ENCODE data around the gene C6orf132. TPM values are rescaled to one million over a fixed set of nuclear protein-coding genes. Genes with fewer than 3 reads are reported as not detected.

Gene C6orf132
- total RNA-seq, 2 donors from 2014 or later = 22.1 to 26.0 TPM

GRCh38 chr6:42051268-42051653 lies 91.2 kb downstream of the C6orf132 start:
- peak overlapping the region in 1 of 2 donors; percentile 56 for H3K4me3 ChIP-seq
- WGBS, 2 donors = 3 to 18% methylated on average over 5 to 8 of the region's 8 CpGs
- intact Hi-C loops (cut with DNase I) = no loop called here
- H3K27me3 ChIP-seq = no peaks in the 10 kb centered on the region
- H3K9me3 ChIP-seq = no peaks in the 10 kb centered on the region
- DNase-seq (no peak), ATAC-seq (no peak)
- H3K27ac ChIP-seq = peak overlapping the region in 1 of 4 donors; percentile 96
- H3K4me1 ChIP-seq = peaks cover 49% of the 10 kb centered on the region
- H3K36me3 ChIP-seq (replicated peaks in 1 of 2; ENCODE audit: insufficient read depth in 1 of 2, low read depth in 2 of 2) = peaks cover 4 to 10% of the 10 kb centered on the region in 2 donors
- no peak for TF ChIP-seq POLR2A (IDR thresholded peaks at IDR 0.05)
- TF ChIP-seq, protein P1, sequence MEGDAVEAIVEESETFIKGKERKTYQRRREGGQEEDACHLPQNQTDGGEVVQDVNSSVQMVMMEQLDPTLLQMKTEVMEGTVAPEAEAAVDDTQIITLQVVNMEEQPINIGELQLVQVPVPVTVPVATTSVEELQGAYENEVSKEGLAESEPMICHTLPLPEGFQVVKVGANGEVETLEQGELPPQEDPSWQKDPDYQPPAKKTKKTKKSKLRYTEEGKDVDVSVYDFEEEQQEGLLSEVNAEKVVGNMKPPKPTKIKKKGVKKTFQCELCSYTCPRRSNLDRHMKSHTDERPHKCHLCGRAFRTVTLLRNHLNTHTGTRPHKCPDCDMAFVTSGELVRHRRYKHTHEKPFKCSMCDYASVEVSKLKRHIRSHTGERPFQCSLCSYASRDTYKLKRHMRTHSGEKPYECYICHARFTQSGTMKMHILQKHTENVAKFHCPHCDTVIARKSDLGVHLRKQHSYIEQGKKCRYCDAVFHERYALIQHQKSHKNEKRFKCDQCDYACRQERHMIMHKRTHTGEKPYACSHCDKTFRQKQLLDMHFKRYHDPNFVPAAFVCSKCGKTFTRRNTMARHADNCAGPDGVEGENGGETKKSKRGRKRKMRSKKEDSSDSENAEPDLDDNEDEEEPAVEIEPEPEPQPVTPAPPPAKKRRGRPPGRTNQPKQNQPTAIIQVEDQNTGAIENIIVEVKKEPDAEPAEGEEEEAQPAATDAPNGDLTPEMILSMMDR (IDR thresholded peaks at IDR 0.05) = no peak

Other genes starting within 250 kb of the C6orf132 start
- 1 to 10 TPM; 3.3 to 5.2 TPM for gene USP49, start 247.2 kb downstream of the C6orf132 start, total RNA-seq
- 10 to 100 TPM in 1 of 2 donors, 1 to 10 TPM in 1; 9.9 to 17.8 TPM for gene MED20, start 221.5 kb downstream of the C6orf132 start, total RNA-seq
- gene BYSL, start 221.1 kb downstream of the C6orf132 start, total RNA-seq = 10 to 100 TPM in 1 of 2 donors, 1 to 10 TPM in 1; 3.1 to 13.5 TPM
- 10 to 100 TPM; 73.2 to 91.0 TPM for gene CCND3, start 200.8 kb downstream of the C6orf132 start, total RNA-seq
- gene TAF8, start 92.1 kb downstream of the C6orf132 start, total RNA-seq = 10 to 100 TPM in 1 of 2 donors, 1 to 10 TPM in 1; 7.6 to 18.2 TPM
- gene GUCA1A, start 30.7 kb upstream of the C6orf132 start, total RNA-seq = not detected
- gene GUCA1B, start 52.3 kb upstream of the C6orf132 start, total RNA-seq = not detected
- gene MRPS10, start 75.2 kb upstream of the C6orf132 start, total RNA-seq = 10 to 100 TPM in 1 of 2 donors, 1 to 10 TPM in 1; 8.9 to 14.0 TPM

Measured in body of pancreas (tissue), 4 donors.